ENCODE measurements around the gene JPH2.

The JPH2 gene

DNA sequence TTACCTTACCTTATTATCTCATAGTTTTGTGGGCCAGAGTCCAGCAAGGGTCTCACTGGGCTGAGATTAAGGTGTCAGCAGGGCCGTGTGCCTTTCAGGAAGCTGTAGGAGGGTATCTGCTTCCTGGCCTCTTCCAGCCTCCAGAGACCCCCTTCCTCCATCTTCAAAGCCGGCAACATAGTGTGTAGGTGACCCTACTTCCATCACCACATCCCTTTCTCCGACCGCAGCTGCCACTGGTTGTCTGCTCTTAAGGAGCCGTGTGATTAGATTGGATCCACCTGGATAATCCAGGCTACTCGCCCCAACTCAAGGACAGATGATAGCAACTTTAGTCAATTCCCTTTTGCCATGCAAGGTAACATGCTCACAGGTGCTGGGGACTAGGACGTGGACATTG lies 91.2 kb downstream of the JPH2 start:
- no peak for DNase-seq

DNA sequence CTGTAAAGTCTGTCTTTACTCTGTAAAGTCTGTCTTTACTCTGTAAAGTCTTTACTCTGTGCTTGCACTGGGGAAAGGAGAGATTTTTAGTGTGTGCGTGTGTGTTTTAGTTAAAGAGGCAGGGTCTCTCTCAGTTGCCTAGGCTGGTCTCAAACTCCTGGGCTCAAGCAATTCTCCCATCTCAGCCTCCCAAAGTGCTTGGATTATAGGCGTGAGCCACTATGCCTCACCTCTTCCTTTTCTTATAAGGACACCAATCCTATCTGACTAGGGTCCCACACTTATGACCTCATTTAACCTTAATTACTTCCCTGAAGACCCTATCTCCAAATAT lies 93.8 kb downstream of the JPH2 start:
- no peak for DNase-seq

DNA sequence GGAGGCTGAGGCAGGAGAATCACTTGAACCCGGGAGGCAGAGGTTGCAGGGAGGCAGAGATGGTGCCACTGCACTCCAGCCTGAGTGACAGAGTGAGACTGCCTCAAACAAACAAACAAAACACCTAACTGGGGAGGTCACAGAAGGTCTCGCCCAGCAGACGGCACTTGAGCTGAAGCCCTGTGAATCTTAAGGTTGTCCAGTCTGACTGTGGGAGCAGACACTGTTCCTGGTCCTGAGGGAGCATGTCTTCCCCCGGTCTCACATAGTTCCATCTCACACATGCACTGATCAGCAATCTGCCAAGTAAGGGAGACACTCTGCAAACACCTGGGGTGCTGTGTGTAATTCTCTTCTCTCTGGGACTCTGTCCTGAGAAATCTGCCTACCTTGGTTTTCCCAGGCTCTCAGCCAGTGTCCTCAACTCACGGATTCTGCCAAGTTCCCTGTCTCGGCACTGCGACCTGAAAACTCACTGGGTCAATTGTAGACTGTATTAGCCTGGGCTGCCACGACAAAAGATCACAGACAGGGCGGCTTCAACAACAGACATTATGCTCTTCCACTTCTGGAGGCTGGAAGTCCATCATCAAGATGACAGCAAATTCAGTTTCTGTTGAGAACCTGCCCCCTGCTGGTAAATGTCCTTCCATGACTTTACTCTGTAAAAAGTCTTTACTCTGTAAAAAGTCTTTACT lies 94.3 kb downstream of the JPH2 start:
- peak; percentile 39 for DNase-seq

DNA sequence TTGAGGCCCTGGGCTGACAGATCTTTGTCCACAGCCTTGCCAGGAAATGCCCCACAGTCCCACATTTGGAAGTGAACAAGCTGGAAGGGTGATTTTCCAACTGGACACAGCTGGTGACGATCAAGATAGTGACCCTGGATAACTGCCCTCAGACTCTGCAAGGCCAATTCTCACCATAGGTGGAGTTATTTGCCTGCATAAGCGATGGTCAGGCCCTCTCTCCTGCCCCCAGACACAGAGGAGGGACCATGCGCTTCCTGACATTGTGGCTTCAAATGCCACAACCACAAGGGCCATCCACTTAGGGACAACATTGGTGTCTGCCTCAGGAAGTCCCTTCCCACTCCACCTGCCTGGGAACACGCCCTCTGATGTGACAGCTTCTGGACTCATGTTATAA lies 96.0 kb downstream of the JPH2 start:
- no peak for DNase-seq

DNA sequence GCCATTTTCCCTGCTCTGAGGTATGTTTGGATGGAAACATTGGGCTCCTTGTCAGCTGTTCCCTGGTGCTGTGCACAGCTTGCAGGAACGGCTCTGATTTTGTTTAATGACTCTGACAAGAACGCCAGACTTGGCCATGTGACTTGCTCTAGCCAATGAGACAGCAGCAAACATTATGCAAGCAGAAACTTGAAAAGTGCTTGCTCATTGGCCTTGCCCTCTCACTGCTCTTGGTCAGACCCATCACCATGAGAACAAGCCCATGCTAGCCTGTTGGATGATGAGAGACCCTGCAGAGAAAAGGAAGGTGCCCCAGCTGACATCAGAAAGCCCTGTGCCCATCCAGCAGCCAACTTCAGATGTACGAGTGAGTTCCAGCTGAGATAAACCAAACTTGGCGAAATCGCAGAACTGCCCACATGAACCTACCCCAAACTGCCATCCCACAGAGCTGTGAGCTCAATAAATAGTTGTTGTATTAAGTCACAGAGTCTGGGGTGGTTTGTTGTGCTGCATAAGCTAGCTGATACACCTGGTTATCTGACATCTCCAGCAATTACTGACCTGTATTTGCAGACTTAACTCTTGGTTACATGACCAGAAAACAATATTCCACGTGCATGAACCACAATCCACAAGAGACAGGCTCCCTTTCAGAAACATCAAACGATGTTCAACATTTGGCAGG lies 96.9 kb downstream of the JPH2 start:
- DNase-seq, result peak; percentile 14

DNA sequence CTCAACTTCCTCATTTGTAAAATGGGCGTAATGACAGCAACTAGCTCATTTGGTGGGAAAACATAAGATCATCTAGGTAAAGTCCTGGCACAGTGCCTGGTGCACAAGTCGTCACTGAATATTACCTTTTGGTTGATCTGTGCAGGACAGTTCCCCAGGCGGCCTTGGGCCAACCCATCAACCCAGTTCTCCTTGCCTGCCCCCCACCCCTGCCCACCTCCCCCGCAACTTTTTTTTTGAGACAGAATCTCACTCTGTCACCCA lies 99.2 kb downstream of the JPH2 start:
- DNase-seq, result no peak

DNA sequence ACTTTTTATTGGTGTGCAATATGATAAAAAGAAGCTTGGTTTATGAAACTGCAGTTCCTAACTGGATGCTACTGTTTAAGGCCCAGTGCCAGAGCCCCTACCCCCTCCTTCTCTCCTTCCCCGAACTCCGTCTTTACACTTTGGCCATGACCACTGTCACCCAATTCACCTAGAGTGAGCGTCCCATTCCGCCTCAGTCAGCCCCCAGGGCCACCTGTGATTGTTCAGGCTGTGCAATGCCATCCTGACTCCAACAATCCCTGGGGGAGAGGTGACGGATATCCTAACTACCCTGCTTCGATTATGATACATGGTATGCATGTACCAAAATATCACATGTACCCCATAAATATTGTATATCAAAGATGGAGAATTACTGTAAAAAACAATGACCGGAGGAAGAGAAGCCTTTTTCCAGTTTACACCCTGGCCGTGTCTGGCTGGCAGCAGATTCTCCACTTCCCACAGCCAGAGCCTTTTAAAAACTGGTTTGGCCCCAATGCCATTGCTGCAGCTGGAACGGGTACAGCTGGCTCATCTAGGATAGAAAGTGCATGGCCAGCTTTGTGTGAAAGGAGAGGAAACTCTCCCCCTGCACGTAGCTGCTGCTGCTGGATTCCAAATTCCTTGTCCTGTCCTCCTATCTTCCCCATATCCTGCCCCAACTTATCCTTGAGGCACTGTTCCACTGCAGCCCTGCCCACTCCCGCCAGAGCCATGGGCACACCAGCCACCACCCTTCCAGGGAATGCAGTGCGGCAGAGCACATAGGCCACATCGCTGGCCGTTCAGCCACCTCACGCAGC lies 99.7 kb downstream of the JPH2 start:
- DNase-seq, result no peak

DNA sequence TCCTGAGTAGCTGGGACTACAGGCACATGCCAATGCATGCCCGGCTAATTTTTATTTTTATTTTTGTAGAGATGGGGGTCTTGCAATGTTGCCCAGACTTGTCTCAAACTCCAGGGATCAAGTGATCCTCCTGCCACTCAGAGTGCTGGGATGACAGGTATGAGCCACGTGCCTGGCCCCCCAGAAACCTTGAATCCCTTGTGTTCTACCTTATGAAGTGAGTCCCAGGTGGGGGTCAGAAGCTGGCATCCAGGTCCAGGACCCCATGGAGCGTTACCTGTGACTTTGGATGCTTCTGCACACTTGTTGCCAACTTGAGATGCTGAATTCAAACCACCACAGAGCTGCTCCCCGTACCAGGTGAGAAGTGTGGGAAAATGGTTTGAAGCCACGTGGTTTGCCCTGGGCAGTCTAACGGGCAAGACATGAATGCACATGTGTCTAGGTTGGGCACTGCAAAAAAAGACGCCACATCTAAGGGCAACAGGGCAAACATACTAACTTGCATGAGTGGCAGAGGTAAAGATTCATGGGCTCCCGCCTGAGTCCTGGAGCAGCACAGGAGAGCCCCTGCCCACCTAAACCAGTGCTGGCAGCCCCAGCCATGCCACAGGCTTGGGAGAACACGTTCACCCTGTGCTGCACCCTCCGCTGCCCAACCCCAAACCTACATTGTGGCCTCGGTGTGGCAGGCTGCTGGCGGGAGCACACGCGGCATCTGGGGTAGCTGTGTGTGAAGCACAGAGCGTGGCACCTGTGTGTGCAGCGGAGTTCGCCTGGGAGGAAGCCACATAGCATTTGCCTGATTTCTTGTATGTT lies 101.2 kb downstream of the JPH2 start:
- no peak for DNase-seq

DNA sequence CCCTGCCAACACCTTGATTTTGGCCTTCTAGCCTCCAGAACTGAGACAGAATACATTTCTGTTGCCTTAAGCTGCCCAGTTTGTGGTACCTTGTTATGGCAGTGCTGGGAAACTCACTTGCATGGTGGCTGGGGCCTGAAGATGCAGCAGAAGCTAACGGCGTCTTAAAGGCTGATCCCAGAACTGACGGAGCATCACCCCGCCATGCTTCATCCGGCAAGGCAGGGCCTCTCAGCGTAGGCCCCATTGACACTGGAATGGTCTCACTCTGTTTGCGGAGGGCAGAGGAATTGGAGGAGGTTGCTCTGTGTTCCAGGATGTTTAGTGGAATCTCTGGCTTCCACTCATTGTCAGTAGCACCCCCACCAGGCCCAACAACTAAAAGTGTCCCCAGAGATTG lies 102.1 kb downstream of the JPH2 start:
- no peak for DNase-seq

DNA sequence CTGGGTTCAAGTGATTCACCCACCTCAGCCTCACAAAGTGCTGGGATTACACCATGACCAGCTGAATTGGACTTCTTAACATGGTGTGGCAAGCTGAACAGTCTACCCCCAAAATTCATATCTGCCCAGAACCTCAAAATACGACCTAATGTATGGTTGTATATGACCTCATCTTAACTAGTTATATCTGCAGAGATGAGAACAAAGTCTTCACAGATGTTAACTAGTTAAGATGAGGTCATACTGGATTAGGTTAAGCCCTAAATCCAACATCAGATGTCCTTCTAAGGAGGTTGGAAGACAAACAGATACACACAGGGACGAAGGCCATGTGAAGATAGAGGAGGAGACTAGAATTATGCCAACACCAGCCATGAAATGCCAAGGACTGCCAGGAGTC lies 102.5 kb downstream of the JPH2 start:
- DNase-seq, result no peak

DNA sequence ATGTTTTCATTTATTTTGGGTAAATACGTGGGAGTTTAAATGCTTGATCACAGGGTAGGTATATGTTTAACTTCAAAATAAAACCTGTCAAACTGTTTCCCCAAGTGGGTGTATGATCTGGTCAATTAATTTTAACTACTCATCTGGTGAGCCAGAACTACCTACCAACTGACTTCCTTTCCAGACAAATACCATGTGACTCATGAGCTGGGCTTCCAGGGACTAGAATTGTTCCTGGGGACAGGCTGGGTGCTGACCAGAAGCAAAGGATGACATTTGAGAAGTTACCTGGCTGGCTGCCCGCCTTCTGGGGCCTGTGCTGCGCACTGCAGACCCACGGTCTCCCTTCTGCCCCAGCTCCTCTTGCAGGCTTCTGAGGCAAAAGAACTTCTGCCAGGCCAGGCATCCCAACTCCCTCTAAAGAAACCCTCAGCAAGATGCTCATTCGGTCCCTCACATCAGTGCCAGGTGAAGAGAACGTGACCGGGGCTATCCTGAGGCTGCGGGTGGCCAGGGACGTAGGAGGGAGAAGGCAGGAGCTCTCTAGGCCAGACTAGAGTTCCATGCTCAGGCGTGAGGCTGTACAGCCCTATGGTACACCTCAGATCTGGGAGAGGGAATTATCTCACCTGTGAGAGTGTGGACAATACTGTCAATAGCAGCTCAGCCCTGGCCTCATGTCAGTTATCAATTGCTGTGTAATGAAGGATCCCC lies 103.6 kb downstream of the JPH2 start:
- DNase-seq, result peak; percentile 56

DNA sequence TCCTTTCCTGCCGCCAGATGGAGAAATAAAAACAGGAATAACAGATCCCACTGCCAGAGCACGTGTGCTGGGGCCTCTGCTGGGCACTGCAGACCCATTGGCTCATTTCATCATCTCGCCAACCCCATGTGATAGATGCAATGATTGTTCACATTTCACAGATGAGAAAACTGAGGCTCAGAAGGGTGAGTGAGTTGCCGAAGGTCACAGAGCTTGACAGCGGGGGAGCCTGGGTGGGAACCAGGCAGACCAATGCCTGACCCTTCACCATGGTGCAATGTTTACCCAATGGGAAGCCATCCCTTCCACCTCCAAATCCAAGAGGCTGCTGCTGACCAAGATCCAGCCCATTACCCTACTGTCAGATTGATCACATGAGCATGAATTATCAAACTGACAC lies 105.1 kb downstream of the JPH2 start:
- no peak for DNase-seq

DNA sequence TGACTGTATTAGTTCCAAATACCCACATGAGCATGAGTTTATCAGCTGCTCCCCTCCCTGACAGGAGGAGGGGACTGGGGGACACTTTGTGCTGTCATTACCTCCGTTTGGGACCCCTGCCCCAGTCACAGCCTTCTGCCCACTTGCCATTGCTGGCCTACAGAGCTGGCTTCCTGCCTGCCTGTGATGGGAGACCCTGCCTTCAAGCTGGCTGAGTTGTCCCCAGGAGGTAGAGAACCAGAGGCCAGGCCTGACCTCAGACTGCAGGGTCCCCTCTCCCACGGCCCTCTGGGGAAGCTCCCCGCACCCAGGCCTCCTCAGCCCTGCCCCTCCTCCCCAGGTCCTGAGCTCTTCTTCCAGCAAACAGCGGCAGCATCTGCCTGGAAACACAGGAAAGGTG lies 105.5 kb downstream of the JPH2 start:
- no peak for DNase-seq

DNA sequence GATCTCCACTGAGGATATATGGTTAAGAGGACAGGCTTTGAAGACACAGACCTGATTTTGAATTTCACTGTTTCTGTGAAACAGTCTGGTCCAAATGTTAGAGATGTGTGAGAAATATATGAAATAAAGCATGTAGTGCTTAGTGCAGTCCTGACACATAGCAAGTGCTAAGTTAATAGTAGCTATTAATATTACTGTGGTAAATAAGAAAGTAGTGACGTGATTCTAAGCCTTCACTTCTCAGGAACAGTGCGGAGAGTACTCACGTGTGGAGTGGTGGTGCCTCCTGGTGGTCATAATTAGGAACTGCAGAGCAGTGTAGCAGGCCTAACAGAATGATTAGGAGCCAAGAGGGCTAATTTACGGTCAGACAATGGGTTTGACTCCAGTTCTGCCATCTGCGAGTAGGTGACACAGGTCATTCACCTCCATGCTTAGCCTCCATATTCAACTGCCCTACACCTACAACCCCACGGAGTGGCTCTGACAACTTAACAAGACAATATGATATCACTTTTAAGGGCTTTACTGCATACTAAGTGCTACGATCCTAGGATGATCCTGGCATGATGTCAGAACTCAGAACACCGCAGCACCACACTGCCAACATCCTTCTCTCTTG lies 106.2 kb downstream of the JPH2 start:
- peak; percentile 41 for DNase-seq

DNA sequence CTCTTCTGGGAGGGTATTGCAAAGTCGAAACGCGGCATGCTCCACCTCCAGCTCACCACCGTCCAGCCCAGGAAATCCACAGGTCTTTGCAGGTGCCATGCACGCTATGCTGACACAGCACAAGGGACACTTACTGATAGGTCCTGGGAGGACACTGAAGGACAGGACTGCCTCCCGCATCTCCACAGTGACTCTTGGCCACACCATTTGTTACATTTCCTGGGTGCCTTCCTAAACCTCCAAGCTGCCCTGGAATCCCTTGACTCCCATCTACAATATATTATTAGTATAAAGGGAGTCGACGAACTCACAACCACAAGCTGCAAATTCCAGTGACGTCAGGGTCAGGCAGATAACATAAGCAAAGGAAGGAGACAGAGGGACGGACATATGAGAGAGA lies 106.9 kb downstream of the JPH2 start:
- DNase-seq, result no peak

DNA sequence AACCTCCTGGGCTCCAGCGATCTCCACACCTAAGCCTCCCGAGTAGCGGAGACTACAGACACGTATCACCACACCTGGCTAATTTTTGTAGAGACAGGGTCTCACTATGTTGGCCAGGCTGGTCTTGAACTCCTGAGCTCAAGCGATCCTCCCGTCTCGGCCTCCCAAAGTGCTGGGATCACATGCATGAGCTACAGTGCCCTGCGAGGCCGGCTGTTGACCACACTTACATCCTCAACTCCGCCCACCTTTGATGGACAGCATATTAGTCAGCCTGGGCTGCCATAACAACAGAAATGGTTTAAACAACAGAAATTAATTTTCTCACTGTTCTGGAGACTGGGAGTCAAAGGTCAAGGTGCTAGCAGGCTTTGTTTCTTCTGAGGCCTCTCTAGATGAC lies 107.7 kb downstream of the JPH2 start:
- DNase-seq, result no peak

DNA sequence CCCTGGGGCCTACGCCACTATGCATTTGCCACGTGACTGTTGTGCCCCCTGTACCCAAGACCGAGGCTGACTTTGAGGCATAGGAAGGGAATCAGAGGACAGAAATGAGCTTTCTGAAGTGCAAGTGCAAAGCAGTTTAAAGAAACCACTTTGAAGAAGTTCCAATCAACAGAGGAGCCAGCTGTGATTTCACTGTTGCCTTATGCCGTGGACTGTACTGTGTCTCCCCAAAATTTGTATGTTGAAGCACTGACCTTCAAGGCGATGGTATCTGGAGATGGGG lies 111.1 kb downstream of the JPH2 start:
- no peak for DNase-seq

DNA sequence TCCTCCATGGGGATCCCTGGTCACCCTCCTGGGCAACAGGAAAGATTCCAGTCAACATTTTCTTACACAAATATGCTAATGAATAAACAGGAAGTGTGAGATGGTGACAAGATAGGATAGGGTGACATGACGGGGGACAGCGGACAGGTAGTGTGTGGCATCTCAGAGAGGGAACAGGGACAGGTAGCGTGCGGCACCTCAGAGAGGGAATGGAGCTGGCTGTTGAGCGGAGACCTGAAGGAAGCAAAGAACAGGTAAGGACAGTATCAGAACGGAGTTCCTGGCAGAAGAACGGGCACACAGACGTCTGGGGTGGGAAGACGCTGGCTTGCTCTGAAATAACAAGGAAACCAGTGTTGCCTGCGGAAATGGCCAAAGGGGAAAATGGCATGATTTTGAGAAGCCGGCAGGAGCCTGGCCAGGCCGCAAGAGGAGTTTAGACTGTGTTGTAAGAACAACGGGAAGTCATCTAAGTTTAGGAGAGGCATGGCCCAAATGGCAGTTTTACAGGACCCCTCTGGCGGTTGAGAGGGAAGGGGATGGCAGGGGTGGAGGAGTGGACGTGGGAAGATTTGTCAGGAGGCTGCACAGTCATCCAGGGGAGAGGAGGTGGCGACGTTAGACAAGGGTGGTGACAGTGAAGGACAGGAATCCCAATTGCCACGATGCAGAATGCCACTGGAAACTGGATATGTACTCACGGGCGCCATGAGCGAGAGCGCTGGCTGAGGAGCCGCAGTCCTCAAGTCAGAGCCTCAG lies 111.6 kb downstream of the JPH2 start:
- no peak for DNase-seq

DNA sequence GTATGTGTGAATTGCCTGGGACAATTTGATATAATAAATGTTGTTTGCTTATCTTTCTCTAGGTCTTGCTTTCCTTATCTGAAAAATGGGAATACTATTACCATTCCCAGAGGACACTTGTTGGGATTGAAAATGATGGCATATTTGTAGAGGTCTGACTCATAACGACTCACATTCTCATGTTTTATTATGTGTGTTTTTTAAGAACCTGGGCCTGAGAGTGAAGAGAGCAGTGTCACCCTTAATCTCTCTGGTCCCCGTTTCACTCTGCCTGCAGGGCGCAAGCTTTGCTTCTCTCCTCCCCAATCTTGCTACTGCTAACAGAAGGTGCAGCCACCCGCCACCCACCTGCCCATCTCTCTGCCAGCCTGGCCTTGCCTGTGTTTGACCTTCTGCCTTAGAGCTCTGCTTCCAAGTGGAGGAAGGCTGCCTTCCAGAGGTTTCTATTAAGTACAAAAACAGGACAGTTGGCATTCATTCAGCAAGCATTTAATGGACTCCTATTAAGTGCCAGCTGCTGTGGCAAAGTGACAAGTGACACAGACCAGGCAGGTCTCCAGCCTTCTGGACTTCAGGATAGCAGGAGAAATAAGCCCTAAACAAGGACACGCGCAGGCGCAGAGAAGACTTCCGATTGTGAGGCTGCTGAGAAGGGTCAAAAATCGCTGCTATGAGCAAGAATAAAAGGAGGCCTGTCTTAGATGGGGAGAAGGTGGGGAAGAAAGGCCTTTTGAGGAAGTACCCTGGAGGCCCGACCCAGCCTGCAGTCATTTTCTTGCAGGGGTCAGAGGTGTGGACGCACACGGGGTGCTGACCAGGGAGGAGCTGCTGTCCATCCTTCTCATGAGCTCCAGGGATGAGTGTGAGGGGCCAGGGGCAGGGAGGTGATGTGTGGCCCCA lies 112.5 kb downstream of the JPH2 start:
- DNase-seq, result peak; percentile 32

DNA sequence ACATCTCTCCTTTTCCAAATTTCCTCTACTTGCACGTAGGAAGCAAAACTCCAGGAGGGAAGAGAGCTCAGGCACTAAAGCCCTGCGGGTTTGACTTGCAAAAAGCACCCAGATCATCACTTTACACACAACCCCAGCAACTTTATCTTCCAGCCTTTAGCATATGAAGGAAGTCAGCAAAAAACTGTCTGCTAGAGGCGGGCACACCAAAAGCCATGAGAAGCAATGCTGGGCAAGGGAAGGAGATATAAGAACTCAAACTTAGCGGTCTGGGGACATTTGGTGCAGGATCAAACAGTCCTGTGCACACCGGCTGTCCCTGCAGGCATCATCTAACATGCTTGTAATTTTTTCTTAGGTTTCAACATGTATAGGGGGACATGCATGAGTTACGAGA lies 113.3 kb downstream of the JPH2 start:
- DNase-seq, result no peak

Measured in NCI-H2029 (cell line).